Prostate gland (tissue), 2 donors: ENCODE results near the gene GZMA.

Source experiments
- POLR2AphosphoS5 ChIP-seq: sonication (generic); formaldehyde crosslinking; IDR thresholded peaks from one replicate; pipeline ENCODE4 v1.6.1; 2017; ENCODE audit warnings: antibody characterized with exemption
- TF ChIP-seq, protein P1 (sequence below), 4 experiments: fragments of 200-600 bp in 2 of 4; fragments of 450-650 bp in 2 of 4; sonication (generic) in 2 of 4; IDR thresholded peaks; 1 replicate in 3 of 4; 2 replicates in 1 of 4; pipeline ENCODE4 v1.5.1; 2016 to 2019; ENCODE audit warnings: antibody characterized with exemption in 4 of 4, mild to moderate bottlenecking in 2 of 4, moderate library complexity in 2 of 4

DNA sequence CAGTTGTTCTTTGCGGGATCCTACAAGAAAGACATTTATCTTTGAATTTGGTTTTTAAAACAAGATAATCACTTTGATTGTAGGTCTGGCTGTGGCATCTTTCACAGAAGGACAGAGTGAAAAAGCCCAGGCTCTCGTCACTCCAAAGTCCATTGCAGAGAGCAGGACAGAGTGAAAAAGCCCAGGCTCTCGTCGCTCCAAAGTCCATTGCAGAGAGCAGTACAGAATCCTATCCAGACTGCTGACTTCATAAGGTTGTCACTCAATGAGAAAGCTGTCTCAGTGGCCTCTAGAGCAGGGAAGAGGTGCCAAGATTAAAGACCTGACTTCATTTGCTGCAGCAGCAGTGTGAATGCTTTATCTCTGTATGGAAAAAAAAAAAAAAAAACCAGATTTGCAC is 41.2 kb downstream of the GZMA start:
- TF ChIP-seq, protein P1, sequence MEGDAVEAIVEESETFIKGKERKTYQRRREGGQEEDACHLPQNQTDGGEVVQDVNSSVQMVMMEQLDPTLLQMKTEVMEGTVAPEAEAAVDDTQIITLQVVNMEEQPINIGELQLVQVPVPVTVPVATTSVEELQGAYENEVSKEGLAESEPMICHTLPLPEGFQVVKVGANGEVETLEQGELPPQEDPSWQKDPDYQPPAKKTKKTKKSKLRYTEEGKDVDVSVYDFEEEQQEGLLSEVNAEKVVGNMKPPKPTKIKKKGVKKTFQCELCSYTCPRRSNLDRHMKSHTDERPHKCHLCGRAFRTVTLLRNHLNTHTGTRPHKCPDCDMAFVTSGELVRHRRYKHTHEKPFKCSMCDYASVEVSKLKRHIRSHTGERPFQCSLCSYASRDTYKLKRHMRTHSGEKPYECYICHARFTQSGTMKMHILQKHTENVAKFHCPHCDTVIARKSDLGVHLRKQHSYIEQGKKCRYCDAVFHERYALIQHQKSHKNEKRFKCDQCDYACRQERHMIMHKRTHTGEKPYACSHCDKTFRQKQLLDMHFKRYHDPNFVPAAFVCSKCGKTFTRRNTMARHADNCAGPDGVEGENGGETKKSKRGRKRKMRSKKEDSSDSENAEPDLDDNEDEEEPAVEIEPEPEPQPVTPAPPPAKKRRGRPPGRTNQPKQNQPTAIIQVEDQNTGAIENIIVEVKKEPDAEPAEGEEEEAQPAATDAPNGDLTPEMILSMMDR (IDR thresholded peaks at IDR 0.05) = no peak
- no peak for TF ChIP-seq POLR2AphosphoS5
